Measurements from ENCODE around the gene YIF1B. TPM values are rescaled to one million over a fixed set of nuclear protein-coding genes. Genes with fewer than 3 reads are reported as not detected.

Gene YIF1B
- total RNA-seq, 1 experiment from 2014 or later: 73.2 TPM

DNA sequence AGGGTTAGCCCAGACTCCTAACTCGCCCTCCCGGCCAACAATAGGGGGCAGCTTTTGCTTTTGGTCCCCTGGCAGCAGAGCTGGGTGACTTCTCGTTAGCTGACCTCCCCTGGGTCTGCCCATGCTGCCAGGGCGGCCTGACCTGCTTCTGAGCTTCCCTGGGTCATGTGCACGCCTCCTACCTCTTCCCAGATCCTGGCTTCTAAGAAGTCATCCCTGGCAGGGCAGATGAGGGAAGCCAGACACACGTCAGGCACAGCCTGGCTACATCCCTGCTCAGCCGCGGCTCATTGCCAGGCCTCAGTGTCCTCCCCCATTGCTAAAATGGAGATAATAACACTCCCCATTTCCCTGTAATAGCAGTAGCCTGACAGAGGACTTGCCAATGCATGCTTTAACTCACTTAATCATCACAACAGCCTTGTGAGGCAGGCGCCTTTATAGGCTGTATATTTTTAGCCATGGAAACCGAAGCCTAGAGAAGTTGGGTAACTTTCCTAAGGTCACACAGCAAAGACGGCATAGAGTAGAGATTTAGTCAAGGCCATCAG lies 6.0 kb upstream of the YIF1B start:
- Histone ChIP-seq H3K27ac (ENCODE audit: insufficient read length, low read depth, low read length) (no peak overlapping the region), H3K79me1 (ENCODE audit: insufficient read depth, low read depth, low read length, poor library complexity, severe bottlenecking) (no peaks in the 10 kb centered on the region), H4K91ac (ENCODE audit: insufficient read length, low read depth, low read length) (no peak overlapping the region), H2AK5ac (ENCODE audit: insufficient read length, low read length) (no peak overlapping the region), H4K5ac (ENCODE audit: insufficient read length, low read depth, low read length) (no peak overlapping the region), H2BK120ac (ENCODE audit: low read depth, low read length, poor library complexity, severe bottlenecking) (no peak overlapping the region), H3K27me3 (ENCODE audit: insufficient read depth, low read length) (peaks cover 9% of the 10 kb centered on the region; the same call in 1 of the 2 replicates), H3K9me3 (ENCODE audit: control insufficient read depth, low read depth, low read length) (no peaks in the 10 kb centered on the region), H3K4me1 (ENCODE audit: insufficient read depth, low read length) (no peaks in the 10 kb centered on the region), H2BK12ac (ENCODE audit: insufficient read length, low read depth, low read length) (no peak overlapping the region), H3K14ac (ENCODE audit: insufficient read depth, low read length) (no peak overlapping the region), H3T11ph (ENCODE audit: low read length) (no peak overlapping the region), H3K9ac (ENCODE audit: extremely low read depth, insufficient read length, low read length) (no peak overlapping the region), H3K56ac (ENCODE audit: insufficient read length, low read depth, low read length) (no peak overlapping the region), H3K23ac (ENCODE audit: insufficient read length, low read depth, low read length) (no peak overlapping the region), H2BK5ac (ENCODE audit: insufficient read length, low read length) (no peak overlapping the region), H2BK20ac (ENCODE audit: low read depth, low read length, poor library complexity, severe bottlenecking) (no peak overlapping the region), H3K79me2 (ENCODE audit: insufficient read depth, low read length) (no peaks in the 10 kb centered on the region), H2BK15ac (ENCODE audit: low read depth, low read length) (no peak overlapping the region), H3K4ac (ENCODE audit: low read depth, low read length) (no peak overlapping the region), H3K23me2 (ENCODE audit: insufficient read length, low read depth, low read length, poor library complexity, severe bottlenecking) (peaks cover 12% of the 10 kb centered on the region), H3K4me2 (ENCODE audit: insufficient read depth, insufficient read length, low read length) (no peak overlapping the region), H2AFZ (ENCODE audit: low read length) (no peak overlapping the region), H4K8ac (replicated peaks; ENCODE audit: insufficient read length, low read depth, low read length) (no peak overlapping the region), H3K18ac (ENCODE audit: insufficient read length, low read depth, low read length) (no peak overlapping the region), H4K20me1 (ENCODE audit: control insufficient read depth, insufficient read depth, insufficient read length) (no peaks in the 10 kb centered on the region)
- H3K36me3 Mint-ChIP-seq (ENCODE audit: insufficient read depth in 1 of 3, low read depth in 3 of 3): peaks cover 2 to 8% (median 2%) of the 10 kb centered on the region in 3 experiments; a peak in 2 of 7 replicates
- H3K27me3 Mint-ChIP-seq (ENCODE audit: low read depth): peaks cover 46% of the 10 kb centered on the region
- H3K4me3 Mint-ChIP-seq: peak overlapping the region in 1 of 2 experiments; percentile 43; a peak in 2 of 5 replicates
- WGBS (ENCODE audit: extremely low coverage, insufficient read length, low lambda C conversion rate): no CpG with 5 or more reads among the region's 11 CpGs
- TF ChIP-seq, protein P1, sequence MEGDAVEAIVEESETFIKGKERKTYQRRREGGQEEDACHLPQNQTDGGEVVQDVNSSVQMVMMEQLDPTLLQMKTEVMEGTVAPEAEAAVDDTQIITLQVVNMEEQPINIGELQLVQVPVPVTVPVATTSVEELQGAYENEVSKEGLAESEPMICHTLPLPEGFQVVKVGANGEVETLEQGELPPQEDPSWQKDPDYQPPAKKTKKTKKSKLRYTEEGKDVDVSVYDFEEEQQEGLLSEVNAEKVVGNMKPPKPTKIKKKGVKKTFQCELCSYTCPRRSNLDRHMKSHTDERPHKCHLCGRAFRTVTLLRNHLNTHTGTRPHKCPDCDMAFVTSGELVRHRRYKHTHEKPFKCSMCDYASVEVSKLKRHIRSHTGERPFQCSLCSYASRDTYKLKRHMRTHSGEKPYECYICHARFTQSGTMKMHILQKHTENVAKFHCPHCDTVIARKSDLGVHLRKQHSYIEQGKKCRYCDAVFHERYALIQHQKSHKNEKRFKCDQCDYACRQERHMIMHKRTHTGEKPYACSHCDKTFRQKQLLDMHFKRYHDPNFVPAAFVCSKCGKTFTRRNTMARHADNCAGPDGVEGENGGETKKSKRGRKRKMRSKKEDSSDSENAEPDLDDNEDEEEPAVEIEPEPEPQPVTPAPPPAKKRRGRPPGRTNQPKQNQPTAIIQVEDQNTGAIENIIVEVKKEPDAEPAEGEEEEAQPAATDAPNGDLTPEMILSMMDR (conservative IDR thresholded peaks at IDR 0.05): no peak
- no peak for DNase-seq
- H3K4me1 Mint-ChIP-seq: peaks cover 11 to 23% of the 10 kb centered on the region in 2 experiments
- H3K9me3 Mint-ChIP-seq: no peaks in the 10 kb centered on the region; a peak in 1 of 5 replicates
- no peak overlapping the region for H3K27ac Mint-ChIP-seq
